ENCODE measurements around the gene COL4A5. TPM values are rescaled to one million over a fixed set of nuclear protein-coding genes. Genes with fewer than 3 reads are reported as not detected.
A peak's percentile ranks its signal among the peaks of the same experiment; 100 is the strongest.

COL4A5 gene
- total and polyA plus RNA-seq, 4 donors, result 0.63 to 10.3 (median 1.2) TPM

DNA sequence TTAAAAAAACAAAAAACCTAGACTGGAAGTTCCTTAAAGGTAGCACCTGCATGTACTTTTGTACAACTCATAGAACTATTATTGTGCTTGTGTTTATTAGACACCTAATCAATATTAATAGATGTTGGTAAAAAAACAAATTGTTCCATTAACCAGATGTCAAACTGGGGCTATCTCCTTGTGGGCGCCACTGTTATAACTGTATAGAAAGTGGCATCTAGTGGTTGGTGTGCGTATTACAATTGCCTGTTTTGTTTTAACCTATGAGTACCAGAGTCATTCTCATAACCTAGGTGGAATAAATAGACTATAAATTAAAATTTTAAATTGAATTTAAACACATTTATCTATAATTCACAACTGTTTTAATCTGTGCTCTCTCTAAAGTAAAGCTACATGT, 97.4 kb downstream of the COL4A5 start:
- Histone ChIP-seq H3K4me3 (ENCODE audit: low read depth in 1 of 3, low read length in 3 of 3) (no peak overlapping the region), H3K9me3 (ENCODE audit: control insufficient read depth in 4 of 4, low read length in 3 of 4) (no peaks in the 10 kb centered on the region), H3K4me1 (ENCODE audit: control insufficient read depth in 4 of 4, insufficient read depth in 4 of 4, low read length in 3 of 4) (no peaks in the 10 kb centered on the region), H3K36me3 (ENCODE audit: control insufficient read depth in 4 of 4, insufficient read depth in 3 of 4, low read depth in 1 of 4, low read length in 3 of 4) (no peaks in the 10 kb centered on the region), H3K27ac (ENCODE audit: low read depth in 1 of 2, low read length in 2 of 2) (no peak overlapping the region), H3K9ac (ENCODE audit: low read depth in 1 of 2, low read length in 2 of 2) (no peak overlapping the region), H3K27me3 (ENCODE audit: control insufficient read depth in 4 of 4, insufficient read depth in 4 of 4, low read length in 3 of 4) (peaks cover 0 to 2% (median 0%) of the 10 kb centered on the region in 4 donors)
- no peak for DNase-seq (ENCODE audit: low spot score)
- TF ChIP-seq TAF1 (conservative IDR thresholded peaks at IDR 0.05) (no peak), HNF4G (IDR thresholded peaks at IDR 0.05) (no peak), FOXA1 (IDR thresholded peaks at IDR 0.05) (no peak), HNF4A (conservative IDR thresholded peaks at IDR 0.05) (no peak), EGR1 (IDR thresholded peaks at IDR 0.05; ENCODE audit: low read depth in 2 of 2) (no peak), RAD21 (IDR thresholded peaks at IDR 0.05) (peak; percentile 80 to 86), YY1 (IDR thresholded peaks at IDR 0.05) (no peak), JUND (IDR thresholded peaks at IDR 0.05) (no peak), RXRA (IDR thresholded peaks at IDR 0.05) (no peak), SP1 (IDR thresholded peaks at IDR 0.05) (no peak), GABPA (IDR thresholded peaks at IDR 0.05 in 1 of 2, conservative IDR thresholded peaks at IDR 0.05 in 1 of 2) (no peak)
- TF ChIP-seq, protein P1, sequence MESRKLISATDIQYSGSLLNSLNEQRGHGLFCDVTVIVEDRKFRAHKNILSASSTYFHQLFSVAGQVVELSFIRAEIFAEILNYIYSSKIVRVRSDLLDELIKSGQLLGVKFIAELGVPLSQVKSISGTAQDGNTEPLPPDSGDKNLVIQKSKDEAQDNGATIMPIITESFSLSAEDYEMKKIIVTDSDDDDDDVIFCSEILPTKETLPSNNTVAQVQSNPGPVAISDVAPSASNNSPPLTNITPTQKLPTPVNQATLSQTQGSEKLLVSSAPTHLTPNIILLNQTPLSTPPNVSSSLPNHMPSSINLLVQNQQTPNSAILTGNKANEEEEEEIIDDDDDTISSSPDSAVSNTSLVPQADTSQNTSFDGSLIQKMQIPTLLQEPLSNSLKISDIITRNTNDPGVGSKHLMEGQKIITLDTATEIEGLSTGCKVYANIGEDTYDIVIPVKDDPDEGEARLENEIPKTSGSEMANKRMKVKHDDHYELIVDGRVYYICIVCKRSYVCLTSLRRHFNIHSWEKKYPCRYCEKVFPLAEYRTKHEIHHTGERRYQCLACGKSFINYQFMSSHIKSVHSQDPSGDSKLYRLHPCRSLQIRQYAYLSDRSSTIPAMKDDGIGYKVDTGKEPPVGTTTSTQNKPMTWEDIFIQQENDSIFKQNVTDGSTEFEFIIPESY (IDR thresholded peaks at IDR 0.05), result no peak
- TF ChIP-seq, protein P2, sequence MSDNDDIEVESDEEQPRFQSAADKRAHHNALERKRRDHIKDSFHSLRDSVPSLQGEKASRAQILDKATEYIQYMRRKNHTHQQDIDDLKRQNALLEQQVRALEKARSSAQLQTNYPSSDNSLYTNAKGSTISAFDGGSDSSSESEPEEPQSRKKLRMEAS (IDR thresholded peaks at IDR 0.05), result no peak
- TF ChIP-seq, protein P3, sequence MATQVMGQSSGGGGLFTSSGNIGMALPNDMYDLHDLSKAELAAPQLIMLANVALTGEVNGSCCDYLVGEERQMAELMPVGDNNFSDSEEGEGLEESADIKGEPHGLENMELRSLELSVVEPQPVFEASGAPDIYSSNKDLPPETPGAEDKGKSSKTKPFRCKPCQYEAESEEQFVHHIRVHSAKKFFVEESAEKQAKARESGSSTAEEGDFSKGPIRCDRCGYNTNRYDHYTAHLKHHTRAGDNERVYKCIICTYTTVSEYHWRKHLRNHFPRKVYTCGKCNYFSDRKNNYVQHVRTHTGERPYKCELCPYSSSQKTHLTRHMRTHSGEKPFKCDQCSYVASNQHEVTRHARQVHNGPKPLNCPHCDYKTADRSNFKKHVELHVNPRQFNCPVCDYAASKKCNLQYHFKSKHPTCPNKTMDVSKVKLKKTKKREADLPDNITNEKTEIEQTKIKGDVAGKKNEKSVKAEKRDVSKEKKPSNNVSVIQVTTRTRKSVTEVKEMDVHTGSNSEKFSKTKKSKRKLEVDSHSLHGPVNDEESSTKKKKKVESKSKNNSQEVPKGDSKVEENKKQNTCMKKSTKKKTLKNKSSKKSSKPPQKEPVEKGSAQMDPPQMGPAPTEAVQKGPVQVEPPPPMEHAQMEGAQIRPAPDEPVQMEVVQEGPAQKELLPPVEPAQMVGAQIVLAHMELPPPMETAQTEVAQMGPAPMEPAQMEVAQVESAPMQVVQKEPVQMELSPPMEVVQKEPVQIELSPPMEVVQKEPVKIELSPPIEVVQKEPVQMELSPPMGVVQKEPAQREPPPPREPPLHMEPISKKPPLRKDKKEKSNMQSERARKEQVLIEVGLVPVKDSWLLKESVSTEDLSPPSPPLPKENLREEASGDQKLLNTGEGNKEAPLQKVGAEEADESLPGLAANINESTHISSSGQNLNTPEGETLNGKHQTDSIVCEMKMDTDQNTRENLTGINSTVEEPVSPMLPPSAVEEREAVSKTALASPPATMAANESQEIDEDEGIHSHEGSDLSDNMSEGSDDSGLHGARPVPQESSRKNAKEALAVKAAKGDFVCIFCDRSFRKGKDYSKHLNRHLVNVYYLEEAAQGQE (IDR thresholded peaks at IDR 0.05), result no peak
- TF ChIP-seq, protein P4, sequence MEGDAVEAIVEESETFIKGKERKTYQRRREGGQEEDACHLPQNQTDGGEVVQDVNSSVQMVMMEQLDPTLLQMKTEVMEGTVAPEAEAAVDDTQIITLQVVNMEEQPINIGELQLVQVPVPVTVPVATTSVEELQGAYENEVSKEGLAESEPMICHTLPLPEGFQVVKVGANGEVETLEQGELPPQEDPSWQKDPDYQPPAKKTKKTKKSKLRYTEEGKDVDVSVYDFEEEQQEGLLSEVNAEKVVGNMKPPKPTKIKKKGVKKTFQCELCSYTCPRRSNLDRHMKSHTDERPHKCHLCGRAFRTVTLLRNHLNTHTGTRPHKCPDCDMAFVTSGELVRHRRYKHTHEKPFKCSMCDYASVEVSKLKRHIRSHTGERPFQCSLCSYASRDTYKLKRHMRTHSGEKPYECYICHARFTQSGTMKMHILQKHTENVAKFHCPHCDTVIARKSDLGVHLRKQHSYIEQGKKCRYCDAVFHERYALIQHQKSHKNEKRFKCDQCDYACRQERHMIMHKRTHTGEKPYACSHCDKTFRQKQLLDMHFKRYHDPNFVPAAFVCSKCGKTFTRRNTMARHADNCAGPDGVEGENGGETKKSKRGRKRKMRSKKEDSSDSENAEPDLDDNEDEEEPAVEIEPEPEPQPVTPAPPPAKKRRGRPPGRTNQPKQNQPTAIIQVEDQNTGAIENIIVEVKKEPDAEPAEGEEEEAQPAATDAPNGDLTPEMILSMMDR (IDR thresholded peaks at IDR 0.05; ENCODE audit: low read depth, low read length, missing input control), result peak; percentile 81
- TF ChIP-seq, protein P5, sequence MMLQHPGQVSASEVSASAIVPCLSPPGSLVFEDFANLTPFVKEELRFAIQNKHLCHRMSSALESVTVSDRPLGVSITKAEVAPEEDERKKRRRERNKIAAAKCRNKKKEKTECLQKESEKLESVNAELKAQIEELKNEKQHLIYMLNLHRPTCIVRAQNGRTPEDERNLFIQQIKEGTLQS (IDR thresholded peaks at IDR 0.05), result no peak
- WGBS, result 9% methylated on average over 2 of the region's 2 CpGs

DNA sequence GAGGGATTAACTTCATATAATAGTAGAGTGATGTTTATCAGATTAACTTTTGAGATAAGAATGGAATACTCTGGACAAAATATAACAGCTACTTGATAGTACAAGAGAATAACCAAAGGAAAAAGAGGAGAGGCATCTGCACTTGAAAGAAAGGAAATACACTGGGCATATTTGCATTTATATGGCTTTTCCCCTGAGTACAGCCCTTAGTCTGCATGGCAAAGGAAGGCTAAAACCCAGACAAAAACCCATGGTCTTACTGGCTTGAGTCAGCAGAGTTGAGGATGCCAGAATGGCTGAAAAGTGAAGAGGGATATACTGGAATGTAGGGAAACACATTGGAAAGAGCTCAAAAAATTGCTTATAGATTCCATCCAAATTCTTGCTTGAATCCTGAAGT, 101.6 kb downstream of the COL4A5 start:
- Histone ChIP-seq H3K27me3 (ENCODE audit: control insufficient read depth in 4 of 4, insufficient read depth in 4 of 4, low read length in 3 of 4) (peaks cover 0 to 2% (median 0%) of the 10 kb centered on the region in 4 donors), H3K36me3 (ENCODE audit: control insufficient read depth in 4 of 4, insufficient read depth in 3 of 4, low read depth in 1 of 4, low read length in 3 of 4) (no peaks in the 10 kb centered on the region), H3K27ac (ENCODE audit: low read depth in 1 of 2, low read length in 2 of 2) (no peak overlapping the region), H3K4me3 (ENCODE audit: low read depth in 1 of 3, low read length in 3 of 3) (no peak overlapping the region), H3K9me3 (ENCODE audit: control insufficient read depth in 4 of 4, low read length in 3 of 4) (no peaks in the 10 kb centered on the region), H3K4me1 (ENCODE audit: control insufficient read depth in 4 of 4, insufficient read depth in 4 of 4, low read length in 3 of 4) (no peaks in the 10 kb centered on the region), H3K9ac (ENCODE audit: low read depth in 1 of 2, low read length in 2 of 2) (no peak overlapping the region)
- DNase-seq (ENCODE audit: low spot score), result no peak
- no peak for TF ChIP-seq FOXA2 (IDR thresholded peaks at IDR 0.05)
- no peak for TF ChIP-seq YY1 (IDR thresholded peaks at IDR 0.05)
- no peak for TF ChIP-seq TAF1 (conservative IDR thresholded peaks at IDR 0.05)
- TF ChIP-seq, protein P1 (IDR thresholded peaks at IDR 0.05), result no peak
- no peak for TF ChIP-seq NR2F2 (IDR thresholded peaks at IDR 0.05)
- TF ChIP-seq SP1 (IDR thresholded peaks at IDR 0.05), result no peak
- no peak for TF ChIP-seq RAD21 (IDR thresholded peaks at IDR 0.05)
- TF ChIP-seq, protein P3 (IDR thresholded peaks at IDR 0.05), result no peak
